Coronary artery (tissue), 2 donors: ENCODE results near the gene ARMC3.

Experiments
- DNase-seq: peaks from one replicate; pipeline ENCODE4 v3.0.0-alpha.2; 2017; ENCODE audit warnings: low spot score
- H3K27ac ChIP-seq, 2 donors: fragments of 200-600 bp; sonication (generic); one replicate each; pipeline ENCODE4 v1.5.1; 2016 to 2019
- H3K4me3 ChIP-seq: fragments of 200-600 bp; sonication (generic); 2 replicates; pipeline ENCODE4 v1.5.1; 2016; ENCODE audit warnings: mild to moderate bottlenecking, moderate library complexity
- CTCF ChIP-seq: fragments of 200-600 bp; sonication (generic); IDR thresholded peaks from one replicate; pipeline ENCODE4 v1.5.1; 2019; ENCODE audit warnings: antibody characterized with exemption

ARMC3 gene

DNA sequence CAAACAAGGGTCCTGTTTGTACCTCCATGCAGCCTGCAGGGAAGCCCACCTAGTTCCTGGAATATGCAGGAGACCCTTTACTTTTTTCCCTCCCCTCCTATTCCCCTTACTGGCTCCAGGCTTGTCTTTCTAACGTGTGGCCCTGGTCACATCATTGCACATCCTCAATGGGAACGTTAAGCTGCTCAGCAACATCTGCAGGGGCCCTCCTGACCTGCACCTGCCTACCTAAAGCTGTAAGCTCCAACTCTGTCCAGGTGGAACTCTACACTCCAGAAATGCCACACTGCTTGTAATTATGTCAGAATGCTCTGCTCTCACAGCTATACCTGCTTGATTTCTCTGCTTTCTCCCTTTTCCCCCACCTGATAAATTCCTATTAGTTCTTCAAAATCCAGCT lies 72.1 kb downstream of the ARMC3 start:
- H3K27ac ChIP-seq = no peak overlapping the region
- no peak for TF ChIP-seq CTCF
- DNase-seq = no peak
- H3K4me3 ChIP-seq = no peak overlapping the region

- Histone ChIP-seq H3K4me3 (no peak overlapping the region), H3K27ac (no peak overlapping the region)
- no peak for DNase-seq
- no peak for TF ChIP-seq CTCF
These were observed 74.2 kb downstream of the ARMC3 start for GRCh38 chr10:23001901-23002516.

DNA sequence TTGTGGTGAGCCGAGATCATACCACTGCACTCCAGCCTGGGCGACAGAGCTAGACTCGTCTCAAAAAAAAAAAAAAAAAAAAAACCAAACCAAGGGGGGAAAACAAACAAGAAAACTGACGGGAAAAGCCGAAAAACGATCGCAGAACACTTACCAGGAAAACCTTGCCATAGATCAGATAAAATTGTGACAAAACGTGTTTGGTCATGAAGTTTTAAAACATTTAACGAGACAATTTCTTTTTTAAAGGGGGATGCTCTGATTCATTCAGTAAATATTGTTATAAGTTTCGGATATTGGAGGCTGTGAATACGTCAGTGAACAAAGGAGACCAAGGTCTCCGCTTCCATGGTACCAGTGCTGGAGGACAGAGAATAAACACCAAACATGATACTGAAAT lies 77.3 kb downstream of the ARMC3 start:
- DNase-seq = no peak
- no peak for TF ChIP-seq CTCF
- no peak overlapping the region for H3K4me3 ChIP-seq
- no peak overlapping the region for H3K27ac ChIP-seq

- TF ChIP-seq CTCF = no peak
These were observed 85.9 kb downstream of the ARMC3 start for GRCh38 chr10:23013581-23014335.

GRCh38 chr10:23015021-23015707 lies 87.3 kb downstream of the ARMC3 start:
- DNase-seq = no peak
- H3K4me3 ChIP-seq = no peak overlapping the region
- H3K27ac ChIP-seq = no peak overlapping the region
- TF ChIP-seq CTCF = no peak

More at GRCh38 chr10:23013581-23014335, 85.9 kb downstream of the ARMC3 start:
- no peak for DNase-seq
- no peak overlapping the region for H3K4me3 ChIP-seq
- H3K27ac ChIP-seq = no peak overlapping the region

- no peak overlapping the region for H3K27ac ChIP-seq
- TF ChIP-seq CTCF = no peak
- no peak overlapping the region for H3K4me3 ChIP-seq
- DNase-seq = no peak
These were observed 88.8 kb downstream of the ARMC3 start for GRCh38 chr10:23016636-23017035.
